HG03571 (cell line): Measurements from ENCODE around the gene RDH12.
"Not testable (repeated sequence)": the region's sequence is repeated elsewhere in the genome, so short reads cannot be mapped to it uniquely, and the experiment has no call there.

Source experiments
- ATAC-seq: cut with Tn5 transposase; IDR thresholded peaks from one replicate; pipeline ENCODE4 v1.9.1; 2021; ENCODE audit not compliant: unreplicated experiment

The RDH12 gene

GRCh38 chr14:67701492-67701891 is at the start of gene RDH12:
RDH12 (plus strand) TSS chr14:67701886; CDS start chr14:67722643, 20,757 bp downstream.
- not testable (repeated sequence) for ATAC-seq

GRCh38 chr14:67652189-67652588 is 49.5 kb upstream of the RDH12 start:
- ATAC-seq, result no peak

GRCh38 chr14:67653651-67654280 is 47.9 kb upstream of the RDH12 start:
- no peak for ATAC-seq

- no peak for ATAC-seq
These were observed 38.1 kb upstream of the RDH12 start for GRCh38 chr14:67663633-67664032.

GRCh38 chr14:67665868-67666267 is 35.8 kb upstream of the RDH12 start:
- ATAC-seq, result no peak

- ATAC-seq, result no peak
These were observed 34.8 kb upstream of the RDH12 start for GRCh38 chr14:67666750-67667449.

- ATAC-seq, result no peak
These were observed 33.1 kb upstream of the RDH12 start for GRCh38 chr14:67668559-67668958.

GRCh38 chr14:67673451-67673850 is 28.2 kb upstream of the RDH12 start:
- no peak for ATAC-seq

GRCh38 chr14:67674139-67674479 is 27.6 kb upstream of the RDH12 start:
- ATAC-seq, result peak; percentile 41

- peak; percentile 84 for ATAC-seq
These were observed 27.0 kb upstream of the RDH12 start, which contains the start of gene VTI1B for GRCh38 chr14:67674480-67675218. VTI1B (minus strand) TSS chr14:67674632; CDS start chr14:67674489, 143 bp downstream.

GRCh38 chr14:67675219-67675582 is 26.5 kb upstream of the RDH12 start:
- ATAC-seq, result no peak

- ATAC-seq, result no peak
These were observed 22.7 kb upstream of the RDH12 start for GRCh38 chr14:67679006-67679405.

- peak; percentile 92 for ATAC-seq
These were observed 21.5 kb upstream of the RDH12 start for GRCh38 chr14:67680121-67680602.

- ATAC-seq, result no peak
These were observed 20.7 kb upstream of the RDH12 start for GRCh38 chr14:67680941-67681340.

GRCh38 chr14:67683842-67684241 is 17.8 kb upstream of the RDH12 start:
- no peak for ATAC-seq

- ATAC-seq, result no peak
These were observed 11.7 kb upstream of the RDH12 start for GRCh38 chr14:67690011-67690410.

- peak; percentile 87 for ATAC-seq
These were observed 6.8 kb upstream of the RDH12 start for GRCh38 chr14:67694791-67695393.

GRCh38 chr14:67695394-67695949 is 6.2 kb upstream of the RDH12 start, which contains the start of gene RDH11:
RDH11 (minus strand) TSS chr14:67695764; CDS start chr14:67695703, 61 bp downstream.
- peak; percentile 85 for ATAC-seq

- no peak for ATAC-seq
These were observed 4.7 kb upstream of the RDH12 start for GRCh38 chr14:67697006-67697405.

GRCh38 chr14:67698179-67698578 is 3.5 kb upstream of the RDH12 start:
- ATAC-seq, result no peak

- no peak for ATAC-seq
These were observed 2.3 kb downstream of the RDH12 start for GRCh38 chr14:67703997-67704396.
